Vagina (tissue), 2 donors: ENCODE data around the gene VAMP2. TPM values are rescaled to one million over a fixed set of nuclear protein-coding genes. Genes with fewer than 3 reads are reported as not detected.

Experiments used
- DNase-seq, 2 donors: peaks; one replicate each; pipeline ENCODE4 v3.0.0-alpha.2; 2017; ENCODE audit errors: extremely low spot score in 2 of 2
- H3K27ac ChIP-seq: fragments of 200-600 bp; sonication (generic); one replicate; pipeline ENCODE4 v1.5.1; 2019
- H3K27me3 ChIP-seq: fragments of 200-600 bp; sonication (generic); one replicate; pipeline ENCODE4 v1.5.1; 2019
- H3K36me3 ChIP-seq, 2 donors: fragments of 200-600 bp; sonication (generic); one replicate each; pipeline ENCODE4 v1.5.1; 2017 to 2019
- H3K4me1 ChIP-seq: fragments of 200-600 bp; sonication (generic); one replicate; pipeline ENCODE4 v1.5.1; 2019
- H3K4me3 ChIP-seq, 2 donors: fragments of 200-600 bp; sonication (generic); 1 replicate in 1 of 2; 2 replicates in 1 of 2; pipeline ENCODE4 v1.5.1; 2016 to 2019
- H3K9me3 ChIP-seq: fragments of 200-600 bp; sonication (generic); one replicate; pipeline ENCODE4 v1.5.1; 2019
- POLR2A ChIP-seq, 2 donors: fragments of 450-650 bp; IDR thresholded peaks; one replicate each; pipeline ENCODE4 v1.6.1; 2017; ENCODE audit warnings: antibody characterized with exemption in 2 of 2, mild to moderate bottlenecking in 2 of 2, moderate library complexity in 2 of 2
- POLR2AphosphoS5 ChIP-seq, 2 donors: sonication (generic); formaldehyde crosslinking; IDR thresholded peaks; one replicate each; pipeline ENCODE4 v1.9.0; 2017; ENCODE audit warnings: antibody characterized with exemption in 2 of 2, mild to moderate bottlenecking in 2 of 2, low read depth in 1 of 2; ENCODE audit not compliant: insufficient read depth in 1 of 2
- intact Hi-C: fragments of 100-400 bp; cut with DNase I; formaldehyde crosslinking; loops from one replicate; pipeline ENCODE4 v1.15.1; 2023
- total RNA-seq: library from RNA; depleted of rRNA; stranded (reverse); fragments of >200 nt; gene quantifications from one replicate; pipeline ENCODE4 v1.2.3, GENCODE V29; 2016
- TF ChIP-seq, protein P1 (sequence below), 3 experiments: fragments of 450-650 bp in 2 of 3; fragments of 200-600 bp in 1 of 3; sonication (generic) in 1 of 3; IDR thresholded peaks; one replicate each; pipeline ENCODE4 v1.5.1; 2017 to 2019; ENCODE audit warnings: antibody characterized with exemption in 3 of 3, mild to moderate bottlenecking in 2 of 3, moderate library complexity in 2 of 3

Gene VAMP2
- total RNA-seq, 1 donor from 2014 or later, result 35.6 TPM

DNA sequence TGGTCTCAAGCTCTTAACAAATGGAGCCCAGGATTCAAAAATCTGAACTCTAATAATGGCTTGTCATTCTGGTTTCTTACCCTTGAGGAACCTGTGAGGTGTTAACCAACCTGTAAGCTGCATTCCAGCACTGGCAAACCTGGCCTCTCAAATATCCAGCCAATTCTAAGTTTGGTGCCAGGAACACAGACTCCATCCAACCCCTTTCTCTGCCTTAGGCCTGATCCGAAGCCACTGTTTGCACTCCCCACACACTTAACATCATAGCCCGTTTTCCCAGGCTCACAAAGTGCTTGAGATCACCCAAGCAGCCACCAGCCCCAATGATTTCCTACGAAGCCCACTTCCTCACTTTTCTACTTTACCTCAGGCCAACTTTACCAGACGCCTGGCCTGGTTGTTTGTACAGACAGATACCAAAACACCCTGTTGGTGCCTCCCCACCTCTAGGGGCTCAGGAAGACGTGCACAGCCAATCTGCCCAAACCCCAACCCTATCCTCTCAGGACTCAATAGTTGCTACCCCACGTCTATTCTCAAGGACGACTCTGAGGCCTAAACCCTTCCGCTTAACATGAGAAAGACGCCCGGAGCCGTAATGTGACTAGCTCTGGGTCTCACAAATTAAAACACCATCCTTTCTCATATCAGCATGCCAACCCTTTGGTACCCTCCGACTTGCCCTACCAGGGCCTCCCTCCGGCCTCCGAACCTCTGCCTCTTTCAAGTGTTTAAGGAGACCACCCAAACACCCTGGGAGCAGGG lies 7.3 kb downstream of the VAMP2 start:
- Histone ChIP-seq H3K4me1 (peaks cover 45% of the 10 kb centered on the region), H3K27me3 (no peaks in the 10 kb centered on the region), H3K4me3 (peak overlapping the region; percentile 84 to 98), H3K9me3 (no peaks in the 10 kb centered on the region), H3K36me3 (peaks cover 0 to 8% of the 10 kb centered on the region in 2 donors), H3K27ac (peak overlapping the region; percentile 100)
- TF ChIP-seq POLR2AphosphoS5 (IDR thresholded peaks at IDR 0.05; ENCODE audit: insufficient read depth in 1 of 2, low read depth in 1 of 2) (no peak), POLR2A (IDR thresholded peaks at IDR 0.05) (no peak)
- TF ChIP-seq, protein P1, sequence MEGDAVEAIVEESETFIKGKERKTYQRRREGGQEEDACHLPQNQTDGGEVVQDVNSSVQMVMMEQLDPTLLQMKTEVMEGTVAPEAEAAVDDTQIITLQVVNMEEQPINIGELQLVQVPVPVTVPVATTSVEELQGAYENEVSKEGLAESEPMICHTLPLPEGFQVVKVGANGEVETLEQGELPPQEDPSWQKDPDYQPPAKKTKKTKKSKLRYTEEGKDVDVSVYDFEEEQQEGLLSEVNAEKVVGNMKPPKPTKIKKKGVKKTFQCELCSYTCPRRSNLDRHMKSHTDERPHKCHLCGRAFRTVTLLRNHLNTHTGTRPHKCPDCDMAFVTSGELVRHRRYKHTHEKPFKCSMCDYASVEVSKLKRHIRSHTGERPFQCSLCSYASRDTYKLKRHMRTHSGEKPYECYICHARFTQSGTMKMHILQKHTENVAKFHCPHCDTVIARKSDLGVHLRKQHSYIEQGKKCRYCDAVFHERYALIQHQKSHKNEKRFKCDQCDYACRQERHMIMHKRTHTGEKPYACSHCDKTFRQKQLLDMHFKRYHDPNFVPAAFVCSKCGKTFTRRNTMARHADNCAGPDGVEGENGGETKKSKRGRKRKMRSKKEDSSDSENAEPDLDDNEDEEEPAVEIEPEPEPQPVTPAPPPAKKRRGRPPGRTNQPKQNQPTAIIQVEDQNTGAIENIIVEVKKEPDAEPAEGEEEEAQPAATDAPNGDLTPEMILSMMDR (IDR thresholded peaks at IDR 0.05), result no peak
- intact Hi-C loops, result no loop called here
- no peak for DNase-seq

DNA sequence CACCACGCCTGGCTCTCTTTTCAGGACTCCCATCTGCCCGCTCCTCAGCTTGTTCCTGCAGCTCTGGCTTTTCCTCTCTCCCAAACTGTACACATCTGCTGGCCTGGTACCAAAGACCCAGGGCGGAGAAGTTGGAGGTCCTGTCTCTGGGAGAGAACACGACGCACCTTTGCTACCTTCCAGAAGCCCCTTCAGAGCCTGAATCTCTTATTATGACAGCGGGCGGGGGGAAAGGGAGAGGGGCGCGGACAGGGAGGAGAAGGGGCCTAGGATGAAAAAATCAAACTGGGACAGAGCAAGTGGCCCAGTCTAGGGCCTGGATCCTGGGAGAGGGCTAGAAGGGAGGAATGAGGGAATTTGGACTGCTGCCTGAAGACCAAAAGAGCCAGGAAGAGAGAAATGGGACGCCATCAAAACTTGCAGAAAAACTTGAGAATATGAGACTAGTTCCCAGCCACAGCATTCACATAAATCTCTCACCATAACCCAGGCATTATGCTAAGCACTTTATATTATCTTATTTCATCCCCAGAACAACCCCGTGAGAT lies 8.1 kb downstream of the VAMP2 start:
- intact Hi-C loops, result no loop called here
- DNase-seq, result no peak
- Histone ChIP-seq H3K4me1 (peaks cover 49% of the 10 kb centered on the region), H3K36me3 (peaks cover 2 to 16% of the 10 kb centered on the region in 2 donors), H3K4me3 (peak overlapping the region; percentile 84 to 98), H3K27me3 (no peaks in the 10 kb centered on the region), H3K27ac (peak overlapping the region; percentile 100), H3K9me3 (no peaks in the 10 kb centered on the region)
- TF ChIP-seq POLR2AphosphoS5 (IDR thresholded peaks at IDR 0.05; ENCODE audit: insufficient read depth in 1 of 2, low read depth in 1 of 2) (no peak), POLR2A (IDR thresholded peaks at IDR 0.05) (peak in 1 of 2 donors; percentile 18)
- TF ChIP-seq, protein P1 (IDR thresholded peaks at IDR 0.05), result no peak

DNA sequence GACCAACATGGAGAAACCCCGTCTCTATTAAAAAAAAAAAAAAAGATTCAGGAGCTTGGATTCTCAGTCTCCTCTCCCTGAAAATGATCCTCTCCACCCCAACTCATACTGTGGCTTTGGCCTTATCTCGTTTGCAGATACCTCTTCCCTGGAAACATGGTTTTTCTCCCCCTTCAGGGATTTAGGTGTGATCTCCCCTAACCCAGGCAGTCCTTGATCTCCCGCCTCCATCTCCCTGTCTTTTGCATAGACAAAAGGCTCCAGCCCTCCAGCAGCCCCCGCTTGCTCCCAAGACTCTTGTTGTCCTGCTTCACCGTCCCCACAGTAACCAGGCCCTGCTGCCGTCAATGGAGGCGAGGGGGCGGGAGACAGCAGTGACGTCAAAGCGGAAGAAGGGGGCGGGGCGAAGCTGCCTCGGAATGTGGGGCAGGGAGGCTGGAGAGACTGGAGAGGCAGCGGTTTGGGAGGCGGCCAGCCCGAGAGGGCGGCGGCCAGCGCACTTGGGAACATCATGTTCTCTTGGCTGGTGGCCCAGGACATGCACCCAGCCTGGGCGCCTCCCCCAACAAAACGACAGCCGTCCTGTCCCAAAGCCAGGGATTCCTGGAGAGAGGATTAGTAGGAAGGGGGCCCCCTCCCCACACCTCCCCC lies 8.7 kb downstream of the VAMP2 start:
- DNase-seq, result peak in 1 of 2 donors; percentile 100
- TF ChIP-seq, protein P1 (IDR thresholded peaks at IDR 0.05), result no peak
- peak; percentile 100 for TF ChIP-seq POLR2AphosphoS5 (IDR thresholded peaks at IDR 0.05; ENCODE audit: insufficient read depth in 1 of 2, low read depth in 1 of 2)
- peak in 1 of 2 donors; percentile 91 for TF ChIP-seq POLR2A (IDR thresholded peaks at IDR 0.05)
- Histone ChIP-seq H3K27me3 (no peaks in the 10 kb centered on the region), H3K27ac (peak overlapping the region; percentile 100), H3K9me3 (no peaks in the 10 kb centered on the region), H3K4me1 (peaks cover 49% of the 10 kb centered on the region), H3K36me3 (peaks cover 8 to 17% of the 10 kb centered on the region in 2 donors), H3K4me3 (peak overlapping the region; percentile 84 to 98)
- intact Hi-C loops, result no loop called here

GRCh38 chr17:8153525-8153956 lies 9.2 kb downstream of the VAMP2 start:
- no peaks in the 10 kb centered on the region for H3K27me3 ChIP-seq
- no peaks in the 10 kb centered on the region for H3K9me3 ChIP-seq
- peaks cover 49% of the 10 kb centered on the region for H3K4me1 ChIP-seq
- peak in 1 of 2 donors; percentile 96 for DNase-seq
- peak overlapping the region; percentile 84 to 98 for H3K4me3 ChIP-seq
- peak overlapping the region; percentile 100 for H3K27ac ChIP-seq
- intact Hi-C loops, result no loop called here
- peaks cover 11 to 22% of the 10 kb centered on the region in 2 donors for H3K36me3 ChIP-seq
- TF ChIP-seq POLR2AphosphoS5 (IDR thresholded peaks at IDR 0.05; ENCODE audit: insufficient read depth in 1 of 2, low read depth in 1 of 2) (peak in 1 of 2 donors; percentile 61), POLR2A (IDR thresholded peaks at IDR 0.05) (peak in 1 of 2 donors; percentile 60)
- TF ChIP-seq, protein P1 (IDR thresholded peaks at IDR 0.05), result no peak
